WTC11 (cell line): ENCODE data around the gene TUBB. TPM values are rescaled to one million over a fixed set of nuclear protein-coding genes. Genes with fewer than 3 reads are reported as not detected.
A peak's percentile ranks its signal among the peaks of the same experiment; 100 is the strongest.
"Not testable (repeated sequence)": the region's sequence is repeated elsewhere in the genome, so short reads cannot be mapped to it uniquely, and the experiment has no call there.

ENCODE experiments used
- ATAC-seq: fragments of 200-7000 bp; cut with Tn5 transposase; 2 replicates; pipeline ENCODE4 v1.10.0; 2021; ENCODE audit warnings: mild to moderate bottlenecking, moderate library complexity
- CTCF ChIA-PET: fragments of 300-600 bp; sonication (Branson Sonifier 250); formaldehyde crosslinking; loops from one replicate; lab custom pipeline; 2021; ENCODE audit warnings: antibody characterized with exemption; lab: Charles Lee
- POLR2A ChIA-PET: fragments of 350-600 bp; sonication (Branson Sonifier 250); formaldehyde crosslinking; loops from one replicate; lab custom pipeline; 2021; ENCODE audit warnings: antibody characterized with exemption; lab: Charles Lee
- DNase-seq: peaks from one replicate; pipeline ENCODE4 v3.0.0; 2021; ENCODE audit warnings: low spot score
- H3K27ac Mint-ChIP-seq: 2 replicates; pipeline ENCODE4 v1.8.0; 2021; ENCODE audit warnings: mixed read lengths
- H3K27me3 Mint-ChIP-seq: 2 replicates; pipeline ENCODE4 v1.8.0; 2021; ENCODE audit warnings: low read depth, mild to moderate bottlenecking, moderate library complexity, mixed read lengths
- H3K36me3 Mint-ChIP-seq: 2 replicates; pipeline ENCODE4 v1.8.0; 2021; ENCODE audit warnings: mixed read lengths
- H3K4me1 Mint-ChIP-seq: 2 replicates; pipeline ENCODE4 v1.8.0; 2022; ENCODE audit warnings: mixed read lengths
- H3K4me3 Mint-ChIP-seq: 2 replicates; pipeline ENCODE4 v1.8.0; 2021; ENCODE audit warnings: mild to moderate bottlenecking, moderate library complexity, mixed read lengths
- H3K9me3 Mint-ChIP-seq: 2 replicates; pipeline ENCODE4 v1.8.0; 2021; ENCODE audit warnings: mixed read lengths
- CBFB ChIP-seq: sonication (generic); formaldehyde crosslinking; IDR thresholded peaks from 2 replicates; pipeline ENCODE4 v1.8.1; 2022; ENCODE audit warnings: mild to moderate bottlenecking, low read depth, missing genetic modification reagents
- ETV6 ChIP-seq: sonication (generic); formaldehyde crosslinking; IDR thresholded peaks from 2 replicates; pipeline ENCODE4 v1.8.1; 2022; ENCODE audit warnings: mild to moderate bottlenecking, missing genetic modification reagents
- GABPB1 ChIP-seq: sonication (generic); formaldehyde crosslinking; IDR thresholded peaks from 2 replicates; pipeline ENCODE4 v1.8.1; 2023; ENCODE audit warnings: mild to moderate bottlenecking, missing genetic modification reagents
- RORB ChIP-seq: fragments of 250-450 bp; sonication (Bioruptor Pico); IDR thresholded peaks from 2 replicates; pipeline ENCODE4 v1.9.0; 2021; ENCODE audit warnings: mild to moderate bottlenecking
- total RNA-seq: library from RNA; stranded (reverse); gene quantifications from 3 replicates; pipeline ENCODE4 v1.2.3, GENCODE V29; 2021
- TF ChIP-seq, protein P1 (sequence below): fragments of 250-450 bp; sonication (Bioruptor Pico); IDR thresholded peaks from 2 replicates; pipeline ENCODE4 v1.8.0; 2021; ENCODE audit warnings: mild to moderate bottlenecking
- TF ChIP-seq, protein P2 (sequence below): sonication (generic); formaldehyde crosslinking; IDR thresholded peaks from 2 replicates; pipeline ENCODE4 v1.8.0; 2022; ENCODE audit warnings: mild to moderate bottlenecking, missing genetic modification reagents

TUBB gene
- total RNA-seq, 1 experiment from 2014 or later: 1,503 TPM

DNA sequence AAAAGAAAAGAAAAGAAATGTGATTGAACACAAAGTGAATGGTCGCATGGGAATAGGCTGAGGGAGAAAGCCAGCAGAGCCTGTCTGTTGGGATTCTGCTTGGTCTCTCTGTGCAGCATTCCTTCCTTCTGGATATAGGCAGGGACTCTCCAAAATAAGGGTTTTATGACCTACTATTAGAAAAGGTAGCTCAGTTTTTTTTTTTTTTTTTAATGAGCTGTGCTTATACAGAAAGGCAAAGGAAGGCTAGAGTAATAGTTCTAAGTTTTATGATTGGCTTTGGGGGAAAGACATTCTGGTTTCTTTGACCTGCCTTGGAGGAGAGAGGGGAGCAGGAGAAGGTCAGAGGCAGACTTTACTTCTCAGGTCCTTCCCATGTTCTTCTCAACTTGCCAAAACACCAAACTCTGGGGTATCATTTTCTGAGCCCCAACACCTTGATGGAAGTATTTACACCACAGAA lies 43.0 kb downstream of the TUBB start (continued):
- TF ChIP-seq, protein P1, sequence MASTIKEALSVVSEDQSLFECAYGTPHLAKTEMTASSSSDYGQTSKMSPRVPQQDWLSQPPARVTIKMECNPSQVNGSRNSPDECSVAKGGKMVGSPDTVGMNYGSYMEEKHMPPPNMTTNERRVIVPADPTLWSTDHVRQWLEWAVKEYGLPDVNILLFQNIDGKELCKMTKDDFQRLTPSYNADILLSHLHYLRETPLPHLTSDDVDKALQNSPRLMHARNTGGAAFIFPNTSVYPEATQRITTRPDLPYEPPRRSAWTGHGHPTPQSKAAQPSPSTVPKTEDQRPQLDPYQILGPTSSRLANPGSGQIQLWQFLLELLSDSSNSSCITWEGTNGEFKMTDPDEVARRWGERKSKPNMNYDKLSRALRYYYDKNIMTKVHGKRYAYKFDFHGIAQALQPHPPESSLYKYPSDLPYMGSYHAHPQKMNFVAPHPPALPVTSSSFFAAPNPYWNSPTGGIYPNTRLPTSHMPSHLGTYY (CRISPR knock-in tag): no peak
- TF ChIP-seq, all 79 proteins: peak for 0

DNA sequence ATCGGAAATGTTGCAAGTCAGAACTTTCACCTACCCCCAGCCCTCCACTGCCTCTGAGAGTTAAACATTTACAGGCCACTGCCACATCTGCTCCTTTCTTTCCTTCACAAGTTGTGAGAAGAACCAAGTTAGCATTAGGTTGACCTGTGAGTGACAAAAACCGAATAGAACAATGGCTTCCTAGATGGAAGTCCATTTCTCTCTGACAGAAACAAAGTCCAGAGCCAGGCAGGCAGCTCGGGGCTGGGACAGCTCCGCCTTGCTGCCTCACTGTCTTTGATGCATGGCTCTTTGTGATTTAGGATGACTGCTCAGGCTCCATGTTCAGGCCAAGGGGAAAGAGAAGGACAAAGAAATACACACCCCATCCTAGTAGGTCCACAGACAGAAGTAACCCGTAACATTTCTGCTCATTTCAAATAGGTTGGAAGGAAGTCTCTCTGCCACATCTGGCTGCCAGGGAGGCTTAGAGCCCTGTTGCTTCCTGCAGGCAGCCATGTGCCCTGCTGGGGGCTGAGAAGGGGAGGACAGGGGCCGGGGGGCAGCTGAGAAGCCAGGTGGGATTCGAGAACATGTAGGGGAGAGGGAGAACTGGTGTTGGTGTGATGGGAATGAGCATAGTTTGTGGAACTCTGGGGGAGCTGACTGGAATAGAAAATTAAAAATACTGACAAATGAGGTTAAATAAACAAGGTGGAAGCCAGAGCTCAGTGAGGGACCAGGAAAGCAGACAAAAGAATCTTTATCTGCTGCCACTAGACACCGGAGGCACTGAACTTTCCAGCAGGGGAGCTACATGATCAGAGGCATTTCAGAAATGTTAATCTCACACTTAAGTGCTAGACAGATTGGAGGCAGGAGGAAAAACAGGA lies 43.7 kb downstream of the TUBB start:
- Mint-ChIP-seq H3K9me3 (peaks cover 7% of the 10 kb centered on the region; the same call in 1 of the 2 replicates), H3K4me3 (peak overlapping the region; percentile 55), H3K4me1 (peaks cover 63% of the 10 kb centered on the region), H3K36me3 (peaks cover 4% of the 10 kb centered on the region; the same call in 1 of the 2 replicates), H3K27me3 (no peaks in the 10 kb centered on the region; the same call in 1 of the 2 replicates), H3K27ac (peak overlapping the region; percentile 98)
- peak; percentile 25 for DNase-seq
- POLR2A ChIA-PET: interaction anchor here (1.2 kb wide), 1 partner anchor 19 kb away, joined by 3 read pairs; the partner anchor contains the start of gene IER3
- CTCF ChIA-PET: interaction anchor here (0.6 to 2.3 kb wide), 9 partner anchors 15 to 679 kb away, joined by 3 to 6 read pairs (median 3); partner anchors contain the start of gene IER3
- peak; percentile 51 for ATAC-seq
- TF ChIP-seq GABPB1 (peak; percentile 82), RORB (CRISPR knock-in tag) (no peak)
- TF ChIP-seq, all 79 proteins: peak for 1

DNA sequence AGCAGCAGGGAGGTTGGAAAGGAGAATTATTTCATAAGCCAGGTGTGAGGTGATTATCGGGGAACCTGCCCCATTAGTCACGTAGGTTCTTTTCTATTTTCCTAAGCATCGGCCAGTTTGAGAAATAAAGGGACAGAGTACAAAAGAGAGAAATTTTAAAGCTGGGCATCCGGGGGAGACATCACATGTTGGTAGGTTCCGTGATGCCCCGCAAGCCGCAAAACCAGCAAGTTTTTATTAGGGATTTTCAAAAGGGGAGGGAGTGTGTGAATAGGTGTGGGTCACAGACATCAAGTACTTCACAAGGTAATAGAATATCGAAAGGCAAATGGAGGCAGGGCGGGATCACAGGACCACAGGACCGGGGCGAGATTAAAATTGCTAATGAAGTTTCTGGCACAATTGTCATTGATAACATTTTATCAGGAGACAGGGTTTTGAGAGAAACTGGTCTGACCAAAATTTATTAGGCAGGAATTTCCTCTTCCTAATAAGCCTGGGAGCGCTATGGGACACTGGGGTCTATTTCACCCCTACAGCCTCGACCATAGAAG lies 44.4 kb downstream of the TUBB start:
- H3K27me3 Mint-ChIP-seq, H3K9me3 Mint-ChIP-seq, H3K36me3 Mint-ChIP-seq, DNase-seq, ATAC-seq: not testable (repeated sequence)
- peak overlapping the region; percentile 98 for H3K27ac Mint-ChIP-seq
- H3K4me3 Mint-ChIP-seq: peak overlapping the region; percentile 55
- ChIA-PET POLR2A (interaction anchor here (1.2 kb wide), 1 partner anchor 20 kb away, joined by 3 read pairs; the partner anchor contains the start of gene IER3), CTCF (interaction anchor here (0.7 to 2.3 kb wide), 5 partner anchors 15 to 113 kb away, joined by 3 to 6 read pairs (median 4); partner anchors contain the start of gene IER3)
- H3K4me1 Mint-ChIP-seq: peaks cover 67% of the 10 kb centered on the region
- 0 out of 2 replicates have a peak, but pooled peaks have one; percentile 23 for TF ChIP-seq ETV6 (CRISPR knock-in tag)

DNA sequence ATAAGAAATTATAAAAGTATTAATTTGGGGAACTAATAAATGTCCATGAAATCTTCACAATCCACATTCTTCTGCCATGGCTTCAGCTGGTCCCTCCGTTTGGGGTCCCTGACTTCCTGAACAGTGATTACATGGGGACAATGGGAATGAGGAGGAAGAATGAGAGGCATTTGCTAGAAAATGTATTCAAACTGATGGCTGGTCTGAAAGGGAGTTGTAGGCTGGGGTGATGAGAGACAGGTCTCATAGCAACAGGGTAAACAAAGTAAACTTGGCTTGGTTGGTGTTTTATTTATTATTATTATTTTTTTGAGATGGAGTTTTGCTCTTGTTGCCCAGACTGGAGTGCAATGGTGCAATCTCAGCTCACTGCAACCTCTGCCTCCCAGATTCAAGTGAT lies 45.3 kb downstream of the TUBB start:
- not testable (repeated sequence) for H3K27me3 Mint-ChIP-seq, H3K36me3 Mint-ChIP-seq, DNase-seq, H3K4me3 Mint-ChIP-seq, H3K9me3 Mint-ChIP-seq
- ATAC-seq: peak; percentile 38; the same call in 1 of the 2 replicates
- ChIA-PET POLR2A (interaction anchor here (0.7 kb wide), 1 partner anchor 407 kb away, joined by 3 read pairs; no protein-coding TSS in a partner anchor), CTCF (interaction anchor here (1.2 kb wide), 2 partner anchors 19 to 279 kb away, joined by 4 read pairs; no protein-coding TSS in a partner anchor)
- H3K27ac Mint-ChIP-seq: peak overlapping the region; percentile 97
- H3K4me1 Mint-ChIP-seq: peaks cover 72% of the 10 kb centered on the region

DNA sequence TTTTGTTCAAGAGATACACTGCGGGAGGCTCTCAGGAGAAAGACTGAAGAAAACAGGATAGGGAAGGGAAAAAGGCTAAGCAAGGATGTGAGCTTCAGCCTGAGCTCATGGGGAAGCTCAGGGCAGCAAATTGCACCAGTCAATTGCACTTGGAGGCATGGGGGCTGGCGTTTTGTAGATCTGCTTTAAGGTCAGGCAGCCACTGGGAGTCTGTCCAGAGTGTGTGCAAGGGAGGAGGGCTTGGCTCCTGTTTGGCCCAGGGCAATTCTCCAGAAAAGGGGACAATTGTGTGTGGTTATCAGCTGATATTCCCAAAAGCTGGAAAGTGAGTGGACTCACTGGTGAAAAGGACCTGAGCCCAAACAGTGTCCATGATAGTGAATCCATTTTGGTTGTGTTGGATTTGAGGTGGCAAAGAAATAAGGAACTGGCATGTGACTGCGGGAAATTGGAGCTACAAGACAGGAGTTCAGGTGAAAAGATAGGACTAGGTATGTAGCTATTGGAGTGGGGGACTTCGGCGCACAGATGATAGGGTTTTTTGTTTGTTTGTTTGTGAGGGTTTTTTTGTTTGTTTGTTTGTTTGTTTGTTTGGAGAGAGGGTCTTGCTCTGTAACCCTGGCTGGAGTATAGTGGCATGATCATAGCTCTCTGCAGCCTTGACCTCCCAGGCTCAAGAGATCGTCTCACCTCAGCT lies 46.5 kb downstream of the TUBB start:
- CTCF ChIA-PET: interaction anchor here (1.0 to 1.2 kb wide), 3 partner anchors 20 to 278 kb away, joined by 4 read pairs; no protein-coding TSS in a partner anchor
- no peak overlapping the region for H3K4me3 Mint-ChIP-seq
- peaks cover 62% of the 10 kb centered on the region for H3K4me1 Mint-ChIP-seq
- 0 out of 2 replicates have a peak, but pooled peaks cover 4% of the 10 kb centered on the region for H3K9me3 Mint-ChIP-seq
- TF ChIP-seq CBFB: no peak
- TF ChIP-seq, protein P2, sequence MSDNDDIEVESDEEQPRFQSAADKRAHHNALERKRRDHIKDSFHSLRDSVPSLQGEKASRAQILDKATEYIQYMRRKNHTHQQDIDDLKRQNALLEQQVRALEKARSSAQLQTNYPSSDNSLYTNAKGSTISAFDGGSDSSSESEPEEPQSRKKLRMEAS (CRISPR knock-in tag): peak; percentile 42; the same call in 1 of the 2 replicates
- no peaks in the 10 kb centered on the region; the same call in 1 of the 2 replicates for H3K27me3 Mint-ChIP-seq
- DNase-seq: no peak
- peaks cover 4% of the 10 kb centered on the region; the same call in 1 of the 2 replicates for H3K36me3 Mint-ChIP-seq
- no peak for ATAC-seq
- POLR2A ChIA-PET: interaction anchor here (1.7 kb wide), 1 partner anchor 22 kb away, joined by 3 read pairs; the partner anchor contains the start of gene IER3
- peak overlapping the region; percentile 61 for H3K27ac Mint-ChIP-seq
